AG09309 (cell line): ENCODE measurements around the gene DLAT.

Source experiments
- DNase-seq: peaks from one replicate; pipeline ENCODE4 v3.0.0-alpha.2; 2010; ENCODE audit warnings: low read depth
- H3K4me3 ChIP-seq: 2 replicates; pipeline ENCODE4 v1.5.1; 2011; ENCODE audit warnings: mild to moderate bottlenecking, low read depth, low read length, moderate library complexity; ENCODE audit not compliant: control insufficient read depth
- TF ChIP-seq, protein P1 (sequence below): IDR thresholded peaks from 2 replicates; pipeline ENCODE4 v1.5.1; 2011; ENCODE audit warnings: mild to moderate bottlenecking, low read depth, low read length, inconsistent platforms; ENCODE audit not compliant: insufficient read depth, control insufficient read depth; ENCODE audit errors: missing control alignments

The DLAT gene

DNA sequence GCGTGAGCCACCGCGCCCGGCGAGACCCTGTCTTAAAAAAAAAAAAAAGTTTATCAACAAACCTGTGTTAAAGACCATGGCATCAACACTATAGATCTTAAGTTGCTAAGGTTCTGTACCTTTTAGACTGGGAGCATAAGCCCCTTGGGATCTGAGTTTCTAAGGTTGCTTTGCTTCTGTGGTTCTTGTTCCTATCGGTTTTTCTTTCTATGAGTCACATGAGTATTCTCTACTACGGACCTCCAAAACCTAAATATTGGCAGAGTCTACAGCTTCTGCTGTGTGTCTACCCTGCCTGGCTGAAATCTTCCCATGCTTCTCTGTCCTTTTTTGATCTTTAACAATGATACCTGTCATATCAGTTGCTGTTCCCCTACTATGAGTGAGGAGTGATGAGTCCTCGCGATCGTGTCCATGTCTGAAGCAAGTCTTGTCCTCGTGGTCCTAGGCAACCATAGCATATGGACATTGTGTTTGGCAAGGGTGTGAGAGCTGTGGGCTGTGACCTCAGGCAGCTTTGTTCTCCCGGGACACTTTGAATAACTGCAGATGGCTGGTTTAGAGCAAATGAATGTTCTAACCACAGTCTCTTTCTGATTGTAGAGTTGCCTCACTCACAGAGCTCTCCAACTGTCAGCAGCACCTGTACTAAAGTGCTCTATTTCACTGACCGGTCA is 9.0 kb upstream of the DLAT start:
- TF ChIP-seq, protein P1, sequence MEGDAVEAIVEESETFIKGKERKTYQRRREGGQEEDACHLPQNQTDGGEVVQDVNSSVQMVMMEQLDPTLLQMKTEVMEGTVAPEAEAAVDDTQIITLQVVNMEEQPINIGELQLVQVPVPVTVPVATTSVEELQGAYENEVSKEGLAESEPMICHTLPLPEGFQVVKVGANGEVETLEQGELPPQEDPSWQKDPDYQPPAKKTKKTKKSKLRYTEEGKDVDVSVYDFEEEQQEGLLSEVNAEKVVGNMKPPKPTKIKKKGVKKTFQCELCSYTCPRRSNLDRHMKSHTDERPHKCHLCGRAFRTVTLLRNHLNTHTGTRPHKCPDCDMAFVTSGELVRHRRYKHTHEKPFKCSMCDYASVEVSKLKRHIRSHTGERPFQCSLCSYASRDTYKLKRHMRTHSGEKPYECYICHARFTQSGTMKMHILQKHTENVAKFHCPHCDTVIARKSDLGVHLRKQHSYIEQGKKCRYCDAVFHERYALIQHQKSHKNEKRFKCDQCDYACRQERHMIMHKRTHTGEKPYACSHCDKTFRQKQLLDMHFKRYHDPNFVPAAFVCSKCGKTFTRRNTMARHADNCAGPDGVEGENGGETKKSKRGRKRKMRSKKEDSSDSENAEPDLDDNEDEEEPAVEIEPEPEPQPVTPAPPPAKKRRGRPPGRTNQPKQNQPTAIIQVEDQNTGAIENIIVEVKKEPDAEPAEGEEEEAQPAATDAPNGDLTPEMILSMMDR, result no peak
- H3K4me3 ChIP-seq, result no peak overlapping the region

DNA sequence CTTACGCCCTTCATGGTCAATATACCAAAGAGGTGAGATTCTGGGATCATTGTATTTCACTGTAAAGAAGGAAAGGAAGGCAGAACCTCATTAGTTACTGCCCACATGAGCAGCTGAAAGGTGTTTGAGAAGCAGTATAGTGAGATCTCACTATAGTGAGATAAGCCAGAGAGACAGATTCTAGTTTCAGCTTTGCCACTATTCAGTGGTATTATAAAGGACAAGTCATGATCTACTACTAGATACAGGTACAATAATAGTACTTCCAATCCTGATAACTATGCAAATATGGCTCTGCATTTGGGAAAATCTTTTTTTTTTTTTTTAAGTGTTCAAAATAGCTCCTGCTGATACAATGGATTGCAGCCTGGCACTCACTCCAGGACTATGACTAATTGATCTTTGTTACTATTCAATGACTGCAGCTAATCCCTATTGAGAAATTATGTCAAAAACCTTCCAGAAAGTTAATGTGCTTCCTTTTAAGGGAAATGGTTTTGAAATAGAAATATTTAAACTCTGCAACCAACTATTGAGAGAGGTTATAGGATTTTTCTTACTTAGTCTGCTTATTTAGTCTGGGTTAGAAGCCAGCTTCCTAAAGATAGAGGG is 8.3 kb upstream of the DLAT start:
- peak; percentile 46 for DNase-seq
- TF ChIP-seq, protein P1, result no peak
- no peak overlapping the region for H3K4me3 ChIP-seq

More for the DNA sequence above, 9.0 kb upstream of the DLAT start:
- no peak for DNase-seq

DNA sequence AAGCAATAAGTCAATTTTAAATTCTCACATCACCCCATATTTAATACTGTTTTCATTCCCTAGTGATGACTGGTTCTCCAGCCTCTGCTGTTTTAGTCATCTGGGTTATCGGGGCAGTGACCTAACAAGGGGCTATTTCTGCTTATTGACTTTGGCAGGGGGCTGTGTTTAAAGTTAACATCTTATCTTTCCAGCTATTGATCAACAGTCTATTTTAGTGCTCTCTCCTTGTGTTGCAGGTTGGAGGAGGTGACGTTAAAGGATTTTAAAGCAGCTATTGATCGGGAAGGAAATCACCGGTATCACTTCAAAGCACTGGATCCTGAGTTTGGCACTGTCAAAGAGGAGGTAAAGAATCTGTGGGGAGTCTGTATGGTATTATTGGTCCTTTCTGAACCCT is 7.7 kb upstream of the DLAT start:
- no peak overlapping the region for H3K4me3 ChIP-seq
- TF ChIP-seq, protein P1, result no peak
- DNase-seq, result no peak

DNA sequence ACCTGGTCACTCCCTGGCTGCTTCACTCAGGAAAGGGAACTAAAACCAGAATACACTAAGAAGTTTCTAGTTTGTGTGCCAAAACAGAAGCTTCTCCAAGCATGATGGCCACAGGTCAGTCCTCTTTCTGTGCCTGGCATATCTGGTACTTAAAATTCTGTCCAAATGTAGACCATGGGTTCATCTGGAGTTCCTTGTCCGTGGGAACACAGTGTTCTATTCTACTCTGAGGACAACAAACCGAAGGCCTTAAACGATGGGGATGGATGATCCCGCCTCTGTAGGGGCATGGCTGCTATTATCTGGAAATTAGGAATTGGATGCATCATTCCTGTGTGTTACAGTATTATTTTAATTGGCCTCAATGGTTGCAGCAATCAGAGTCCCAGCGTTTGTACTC is 6.1 kb upstream of the DLAT start:
- TF ChIP-seq, protein P1, result no peak
- H3K4me3 ChIP-seq, result no peak overlapping the region
- no peak for DNase-seq

DNA sequence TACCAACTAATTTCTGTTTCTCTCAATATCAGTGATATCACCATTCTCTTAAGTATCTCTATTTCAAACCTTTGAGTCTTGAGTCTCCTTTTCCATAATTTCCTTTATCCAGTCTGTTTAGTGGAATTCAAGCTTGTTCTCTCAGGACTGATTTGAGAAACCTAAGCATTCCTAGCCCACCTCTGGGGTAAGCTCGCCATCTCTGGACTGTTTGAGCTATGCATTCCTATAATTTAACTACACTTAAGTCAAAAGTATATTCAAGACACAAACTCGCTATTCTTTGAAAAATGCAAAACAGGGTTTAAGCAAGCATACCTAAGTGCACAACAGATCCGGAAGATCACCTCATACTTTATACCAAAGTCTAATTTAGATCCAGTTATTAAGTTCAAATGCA is 2.1 kb upstream of the DLAT start:
- no peak overlapping the region for H3K4me3 ChIP-seq
- DNase-seq, result no peak
- TF ChIP-seq, protein P1, result no peak

DNA sequence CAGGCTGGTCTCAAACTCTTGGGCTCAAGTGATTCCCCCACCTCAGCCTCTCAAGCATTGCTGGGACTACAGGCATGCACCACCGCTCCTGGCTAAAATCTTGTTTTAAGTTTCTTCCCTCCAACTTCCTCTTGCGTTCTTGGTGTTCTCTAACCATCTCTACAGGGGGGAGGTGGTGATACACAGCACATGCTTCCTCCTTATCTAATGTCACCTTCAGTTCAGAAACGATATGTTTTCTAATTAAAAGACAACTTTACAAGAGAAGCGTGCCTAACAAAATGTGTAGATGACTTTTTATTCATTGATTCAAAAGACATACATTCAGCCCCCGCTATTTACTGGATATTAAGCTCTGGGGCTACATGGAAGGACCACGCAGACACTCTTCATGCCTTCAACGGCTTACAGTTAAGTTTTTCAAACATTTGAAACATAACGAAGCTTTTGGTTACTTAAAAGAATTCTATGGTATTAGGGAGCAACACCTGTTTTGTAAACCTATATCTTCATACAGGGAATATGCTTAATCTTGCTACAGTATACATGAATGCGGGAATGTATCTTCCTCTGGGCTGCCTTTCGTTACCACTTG is 933 bp upstream of the DLAT start:
- TF ChIP-seq, protein P1, result no peak
- peak overlapping the region; percentile 67 for H3K4me3 ChIP-seq
- no peak for DNase-seq
